Measurements from ENCODE around the gene GATA3. TPM values are rescaled to one million over a fixed set of nuclear protein-coding genes. Genes with fewer than 3 reads are reported as not detected.

The GATA3 gene
- total and polyA plus RNA-seq, 2 of the 8 experiments (the other 6 are each of a cell fraction or from before 2014, with no cell fraction given), result 0.02 to 0.43 TPM

DNA sequence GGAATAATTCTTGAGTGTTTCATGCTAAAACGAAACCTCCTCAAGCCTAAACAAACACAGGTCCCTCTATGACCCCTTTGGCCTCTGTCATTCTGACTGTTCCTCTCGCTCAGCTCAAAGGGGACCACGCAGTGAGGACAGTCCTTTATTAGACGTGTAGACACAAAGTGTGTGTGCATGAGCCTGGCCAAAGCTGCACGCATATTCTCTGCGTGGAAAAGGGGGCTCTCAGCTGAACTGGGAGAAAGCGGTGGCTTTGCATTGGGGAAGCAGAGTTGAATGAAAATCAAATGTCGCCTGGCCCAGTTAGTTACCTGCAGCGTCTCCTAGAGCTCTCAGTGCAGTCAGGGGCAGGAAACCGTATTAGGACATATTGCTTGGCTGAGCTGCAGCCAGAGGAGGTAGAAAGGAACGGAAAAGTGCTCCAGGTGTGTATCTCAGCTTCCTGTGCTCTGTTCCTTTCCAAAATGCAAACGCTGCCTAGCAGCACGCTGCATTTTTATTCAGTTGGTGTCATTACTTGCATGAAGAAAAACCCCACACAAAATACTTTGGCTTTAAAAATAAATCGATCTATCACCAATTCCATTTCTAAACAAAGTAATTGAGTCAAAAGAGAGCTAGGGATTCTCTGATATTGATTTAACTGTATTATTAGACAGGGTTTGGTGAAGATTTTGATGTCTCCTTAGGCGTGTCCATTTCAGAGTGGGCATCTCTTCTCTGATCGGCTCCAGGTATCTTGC lies 4.9 kb downstream of the GATA3 start (continued):
- TF ChIP-seq NANOG (IDR thresholded peaks at IDR 0.05; ENCODE audit: insufficient read depth, low read depth, low read length, poor library complexity, severe bottlenecking) (no peak), KDM1A (IDR thresholded peaks at IDR 0.05; ENCODE audit: borderline replicate concordance, low read length) (no peak), SIX5 (IDR thresholded peaks at IDR 0.05; ENCODE audit: low read depth, low read length) (no peak), HDAC6 (IDR thresholded peaks at IDR 0.05; ENCODE audit: low read depth, low read length) (no peak), POU5F1 (IDR thresholded peaks at IDR 0.05; ENCODE audit: low read depth, low read length) (no peak), EGR1 (IDR thresholded peaks at IDR 0.05; ENCODE audit: borderline replicate concordance, low read depth, low read length) (no peak), BRCA1 (IDR thresholded peaks at IDR 0.05; ENCODE audit: low read depth, low read length) (no peak), SUZ12 (IDR thresholded peaks at IDR 0.05; ENCODE audit: low read length) (peak; percentile 58), SP4 (IDR thresholded peaks at IDR 0.05; ENCODE audit: low read length) (no peak), EP300 (IDR thresholded peaks at IDR 0.05; ENCODE audit: borderline replicate concordance in 1 of 2, low read depth in 2 of 2, low read length in 2 of 2) (no peak), TAF7 (optimal IDR thresholded peaks at IDR 0.05; ENCODE audit: borderline replicate concordance, low read depth, low read length) (no peak), RNF2 (IDR thresholded peaks at IDR 0.05; ENCODE audit: borderline replicate concordance, low read depth, low read length, missing control alignments, poor library complexity, severe bottlenecking) (peak; percentile 76), HDAC2 (IDR thresholded peaks at IDR 0.05; ENCODE audit: borderline replicate concordance in 1 of 2, low read depth in 2 of 2, low read length in 2 of 2) (no peak), RBBP5 (IDR thresholded peaks at IDR 0.05; ENCODE audit: borderline replicate concordance, low read depth, low read length) (no peak)
- TF ChIP-seq, protein P1, sequence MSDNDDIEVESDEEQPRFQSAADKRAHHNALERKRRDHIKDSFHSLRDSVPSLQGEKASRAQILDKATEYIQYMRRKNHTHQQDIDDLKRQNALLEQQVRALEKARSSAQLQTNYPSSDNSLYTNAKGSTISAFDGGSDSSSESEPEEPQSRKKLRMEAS (IDR thresholded peaks at IDR 0.05), result no peak

Data from H1 (cell line).